Choroid plexus epithelial cell (primary cell): ENCODE measurements around the gene ZFC3H1.

Experiments
- DNase-seq: peaks from one replicate; pipeline ENCODE4 v3.0.0-alpha.2; 2010; ENCODE audit warnings: low read depth
- H3K4me3 ChIP-seq: 2 replicates; pipeline ENCODE4 v1.5.1; 2011; ENCODE audit warnings: low read depth, mild to moderate bottlenecking, control low read depth, low read length, moderate library complexity
- TF ChIP-seq, protein P1 (sequence below): conservative IDR thresholded peaks from 2 replicates; pipeline ENCODE4 v1.5.1; 2011; ENCODE audit warnings: low read depth, mild to moderate bottlenecking, control low read depth, inconsistent platforms, low read length, moderate library complexity

Gene ZFC3H1

DNA sequence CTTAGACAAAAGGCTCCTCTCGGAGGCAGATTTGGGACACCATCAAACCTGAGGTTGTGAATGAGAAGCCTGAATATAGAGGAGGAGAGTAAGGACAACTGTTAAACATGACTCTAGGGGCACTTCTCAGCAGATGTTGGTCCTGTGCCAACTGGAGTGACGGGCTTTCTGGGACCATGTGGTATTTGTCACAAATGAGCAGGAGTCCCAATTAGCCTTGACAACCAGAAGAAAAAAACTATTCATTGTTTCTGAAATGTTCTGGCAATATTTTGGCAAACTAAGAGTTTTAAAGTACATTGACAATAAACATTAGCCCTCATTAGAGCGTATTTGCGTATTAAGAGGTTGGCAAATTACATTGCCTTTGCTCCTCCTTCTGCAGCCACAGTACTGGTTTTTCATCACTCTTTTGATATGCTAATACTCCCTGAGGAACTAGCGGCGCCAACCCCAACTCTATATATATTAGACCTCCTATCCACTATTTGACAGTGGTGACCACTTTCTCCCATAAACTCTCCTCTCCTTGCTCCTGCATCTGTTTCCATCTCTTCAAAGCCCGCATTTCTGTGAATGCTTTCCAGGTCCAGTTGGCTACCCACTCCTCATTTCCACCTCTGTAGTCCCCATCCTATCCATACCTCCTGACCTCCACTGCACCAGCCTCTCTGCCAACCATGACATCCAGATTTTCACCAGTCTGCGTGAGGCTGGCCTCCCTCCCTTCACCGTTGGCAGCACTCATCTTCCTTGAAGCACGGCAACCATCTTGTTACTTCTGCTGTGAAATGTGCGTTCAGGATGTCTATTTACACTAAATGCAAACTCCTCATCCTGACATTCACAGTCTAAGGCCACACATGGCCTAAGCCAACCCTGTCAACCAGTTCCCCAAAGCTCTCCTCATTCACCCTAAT lies 100.7 kb downstream of the ZFC3H1 start:
- TF ChIP-seq, protein P1, sequence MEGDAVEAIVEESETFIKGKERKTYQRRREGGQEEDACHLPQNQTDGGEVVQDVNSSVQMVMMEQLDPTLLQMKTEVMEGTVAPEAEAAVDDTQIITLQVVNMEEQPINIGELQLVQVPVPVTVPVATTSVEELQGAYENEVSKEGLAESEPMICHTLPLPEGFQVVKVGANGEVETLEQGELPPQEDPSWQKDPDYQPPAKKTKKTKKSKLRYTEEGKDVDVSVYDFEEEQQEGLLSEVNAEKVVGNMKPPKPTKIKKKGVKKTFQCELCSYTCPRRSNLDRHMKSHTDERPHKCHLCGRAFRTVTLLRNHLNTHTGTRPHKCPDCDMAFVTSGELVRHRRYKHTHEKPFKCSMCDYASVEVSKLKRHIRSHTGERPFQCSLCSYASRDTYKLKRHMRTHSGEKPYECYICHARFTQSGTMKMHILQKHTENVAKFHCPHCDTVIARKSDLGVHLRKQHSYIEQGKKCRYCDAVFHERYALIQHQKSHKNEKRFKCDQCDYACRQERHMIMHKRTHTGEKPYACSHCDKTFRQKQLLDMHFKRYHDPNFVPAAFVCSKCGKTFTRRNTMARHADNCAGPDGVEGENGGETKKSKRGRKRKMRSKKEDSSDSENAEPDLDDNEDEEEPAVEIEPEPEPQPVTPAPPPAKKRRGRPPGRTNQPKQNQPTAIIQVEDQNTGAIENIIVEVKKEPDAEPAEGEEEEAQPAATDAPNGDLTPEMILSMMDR: no peak
- H3K4me3 ChIP-seq: no peak overlapping the region
- no peak for DNase-seq
